ENCODE data around the gene C1QTNF9.
"Not testable (repeated sequence)": the region's sequence is repeated elsewhere in the genome, so short reads cannot be mapped to it uniquely, and the experiment has no call there.

C1QTNF9 gene

DNA sequence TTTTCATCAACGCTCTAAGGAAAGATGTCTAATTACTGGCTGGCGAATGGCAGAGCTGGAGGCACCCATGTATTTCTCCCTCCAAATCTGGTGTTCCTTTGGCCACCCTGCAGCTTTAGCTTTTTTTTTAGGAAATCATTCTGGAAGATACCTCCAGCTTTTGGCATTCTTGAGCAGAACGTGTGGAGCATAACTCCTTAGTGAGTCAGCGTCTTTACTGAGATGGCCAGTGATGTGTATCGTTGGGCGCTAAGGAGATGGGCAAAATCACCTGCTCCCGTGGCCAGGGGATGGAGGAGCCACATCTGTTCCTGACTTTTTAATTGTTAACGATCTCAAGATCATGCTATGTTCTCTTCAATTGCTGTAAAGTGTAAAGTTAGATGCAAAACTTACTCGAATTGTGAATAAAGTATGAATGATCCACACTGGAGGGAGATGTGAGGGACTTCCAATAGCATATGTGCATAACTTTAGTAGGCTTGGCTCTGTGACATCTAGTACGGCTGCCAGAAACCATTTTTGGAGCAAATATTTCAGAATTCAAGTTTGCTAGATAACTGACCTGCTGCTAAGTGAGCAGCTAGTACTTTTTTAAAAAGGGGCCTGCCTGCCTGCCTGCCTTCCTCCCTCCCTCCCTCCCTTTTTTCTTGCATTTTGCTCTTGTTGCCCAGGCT, 24.4 kb upstream of the C1QTNF9 start:
- DNase-seq: no peak

GRCh38 chr13:24286624-24287023, 22.8 kb upstream of the C1QTNF9 start:
- DNase-seq: no peak

DNA sequence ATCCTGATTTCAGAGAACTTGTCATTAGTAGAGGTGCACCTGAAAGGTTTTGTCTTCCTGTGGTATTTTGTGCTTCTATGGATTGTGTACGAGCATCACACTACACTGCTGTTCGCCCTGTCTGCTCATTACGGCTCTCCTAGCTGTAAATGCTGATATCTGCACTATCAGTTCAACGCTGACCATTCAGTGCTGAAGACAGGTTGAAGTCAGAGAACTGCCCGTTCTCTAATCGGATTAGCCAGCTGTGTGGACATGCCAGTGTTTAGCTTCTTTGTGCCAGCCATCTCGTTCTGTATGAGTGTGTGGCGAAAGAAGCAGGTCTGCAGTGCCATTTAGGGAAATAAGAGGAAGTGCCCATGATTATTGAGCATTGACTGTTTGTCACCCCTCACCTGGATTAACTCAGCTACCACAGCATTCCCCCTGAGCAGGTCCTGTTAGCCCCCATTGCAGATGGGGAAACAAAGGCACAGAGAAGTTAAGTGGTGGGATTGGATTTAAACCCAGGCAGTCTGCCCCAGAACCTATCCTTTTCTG, 21.6 kb upstream of the C1QTNF9 start:
- no peak for DNase-seq

GRCh38 chr13:24288870-24289269, 20.5 kb upstream of the C1QTNF9 start:
- DNase-seq: no peak

DNA sequence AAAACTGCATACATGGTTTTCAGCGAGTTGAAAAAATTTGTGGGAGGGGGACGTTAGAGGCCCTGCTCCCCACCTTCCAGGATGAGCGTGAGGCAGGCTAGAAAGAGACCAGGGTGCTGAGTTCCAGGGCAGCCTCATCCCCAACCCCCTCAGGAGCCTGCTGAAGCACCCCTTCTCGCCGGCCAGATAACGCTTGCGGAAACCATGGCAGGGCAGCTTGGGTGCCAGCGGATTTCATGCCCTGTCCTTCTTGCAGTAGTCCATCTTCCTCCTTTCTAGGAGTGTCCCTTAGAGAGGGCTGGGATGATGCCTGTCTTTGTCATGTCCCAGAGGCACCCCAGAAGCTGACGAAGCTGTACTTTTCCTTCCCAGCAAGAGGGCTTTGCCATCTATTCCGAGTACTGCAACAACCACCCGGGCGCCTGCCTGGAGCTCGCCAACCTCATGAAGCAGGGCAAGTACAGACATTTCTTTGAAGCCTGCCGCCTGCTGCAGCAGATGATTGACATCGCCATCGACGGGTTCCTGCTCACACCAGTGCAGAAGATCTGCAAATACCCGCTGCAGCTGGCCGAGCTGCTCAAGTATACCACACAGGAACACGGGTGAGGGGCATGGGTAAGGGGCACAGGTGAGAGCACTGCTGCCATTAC, 19.0 kb upstream of the C1QTNF9 start:
- no peak for DNase-seq

- no peak for DNase-seq
These were observed 16.9 kb upstream of the C1QTNF9 start for GRCh38 chr13:24292481-24292880.

DNA sequence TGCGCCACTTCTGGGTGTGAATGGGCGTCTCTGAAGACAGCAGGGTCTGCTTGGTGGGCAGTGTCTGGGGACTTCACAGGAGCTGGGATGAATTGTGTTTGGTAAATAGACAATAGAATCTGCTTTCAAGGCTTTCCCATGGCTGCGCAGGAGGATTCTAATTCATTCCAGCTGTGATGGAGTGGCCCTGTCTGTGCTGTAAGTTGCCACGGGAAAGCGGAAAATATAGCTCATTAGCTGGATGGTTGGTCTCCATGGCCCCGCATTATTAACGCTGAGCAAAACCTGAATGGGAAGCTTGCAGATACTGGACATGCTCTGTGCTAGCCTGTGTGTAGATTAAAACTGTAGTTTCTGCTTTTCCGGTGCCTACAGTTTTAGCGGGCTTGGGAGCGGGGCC, 15.6 kb upstream of the C1QTNF9 start:
- no peak for DNase-seq

DNA sequence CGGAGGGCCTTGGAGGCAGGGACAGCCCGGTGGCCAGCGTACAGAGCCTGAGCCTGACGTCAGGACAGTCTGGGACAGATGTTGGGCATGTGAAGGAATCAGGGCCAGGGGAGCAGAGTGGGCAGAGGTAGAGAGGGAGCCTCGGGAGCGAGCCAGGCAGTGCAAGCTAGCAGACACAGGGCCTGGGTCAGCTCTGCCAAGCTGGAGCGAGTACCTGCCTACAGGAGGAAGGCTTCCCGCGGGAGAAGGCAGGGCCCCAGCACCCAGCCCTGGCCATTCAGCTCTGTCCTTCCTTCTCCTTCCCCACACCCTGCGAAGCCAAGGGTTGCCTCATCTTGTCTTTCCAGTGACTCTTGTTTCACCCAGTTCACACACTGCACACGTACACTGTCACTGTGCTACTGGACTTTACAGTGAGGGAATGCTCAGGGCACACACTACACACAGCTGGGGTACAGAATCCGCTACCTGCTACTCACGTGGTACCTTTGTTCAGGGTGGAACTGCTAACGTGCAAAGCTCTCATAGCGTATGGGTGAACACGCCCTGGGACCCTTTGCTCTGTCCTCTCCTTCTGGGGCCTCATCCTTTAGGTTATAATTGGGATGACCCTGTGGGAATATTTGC, 9.8 kb upstream of the C1QTNF9 start:
- no peak for DNase-seq

- DNase-seq: no peak
These were observed 7.9 kb upstream of the C1QTNF9 start for GRCh38 chr13:24301434-24301833.

DNA sequence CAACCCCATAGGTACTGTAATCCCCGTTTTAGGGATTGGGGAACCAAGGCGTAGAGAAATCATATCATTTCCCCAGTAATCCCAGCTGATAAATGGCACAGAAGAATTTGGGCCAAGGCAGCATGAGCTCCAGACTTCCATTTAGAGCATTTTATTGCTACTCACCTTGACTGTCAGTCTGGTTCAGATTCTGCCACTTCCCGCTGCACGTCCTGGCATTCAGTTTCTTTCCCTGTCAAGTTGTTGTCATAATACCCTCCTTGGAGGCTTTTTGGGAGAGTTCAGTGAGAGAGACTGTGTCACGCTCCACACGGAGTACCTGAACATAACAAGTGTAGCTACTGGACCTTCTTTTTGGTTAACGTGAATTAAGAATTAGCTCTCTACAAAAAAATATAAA, 7.5 kb upstream of the C1QTNF9 start:
- no peak for DNase-seq

DNA sequence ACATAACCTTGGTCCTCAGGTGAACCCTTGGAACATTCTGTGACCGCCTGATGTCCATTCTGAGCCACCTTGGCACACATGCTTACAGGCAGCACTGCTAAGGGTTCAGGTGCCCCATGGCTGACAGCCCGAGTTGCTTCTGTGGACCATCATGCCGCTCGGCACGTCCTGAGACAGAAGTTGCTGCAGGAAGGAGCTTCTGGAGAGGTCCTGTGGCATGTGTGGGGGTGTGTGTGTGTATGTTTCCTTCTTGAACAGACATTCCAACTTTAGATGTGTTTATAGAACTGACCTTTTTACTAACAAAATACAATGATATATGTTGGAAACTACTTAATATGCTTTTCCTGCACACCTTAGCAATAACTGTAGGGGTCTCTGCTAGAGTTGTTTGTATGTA, 4.8 kb upstream of the C1QTNF9 start:
- DNase-seq: no peak

GRCh38 chr13:24306632-24307031, 2.7 kb upstream of the C1QTNF9 start:
- no peak for DNase-seq

- no peak for DNase-seq
These were observed 1.9 kb upstream of the C1QTNF9 start for GRCh38 chr13:24307211-24308067.

DNA sequence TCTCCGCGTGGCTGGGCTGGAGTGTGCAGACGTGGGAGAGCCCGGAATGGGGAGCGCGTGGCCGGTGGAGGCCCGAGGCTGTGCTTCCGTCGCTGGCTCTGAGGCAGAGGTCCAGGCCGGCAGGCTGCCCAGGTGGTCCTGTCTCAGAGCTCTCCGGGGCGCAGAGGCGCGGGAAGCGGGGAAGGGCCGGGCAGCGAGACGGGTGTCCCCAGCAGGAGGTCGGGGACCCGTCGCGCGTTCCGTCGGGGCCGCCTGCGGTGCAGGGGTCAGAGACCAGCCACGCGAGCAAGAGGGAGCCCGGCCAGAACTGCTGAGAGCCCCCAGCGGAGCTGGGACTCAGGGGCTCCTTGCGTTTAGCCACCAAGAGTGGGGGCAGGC, 1.3 kb upstream of the C1QTNF9 start:
- no peak for DNase-seq

DNA sequence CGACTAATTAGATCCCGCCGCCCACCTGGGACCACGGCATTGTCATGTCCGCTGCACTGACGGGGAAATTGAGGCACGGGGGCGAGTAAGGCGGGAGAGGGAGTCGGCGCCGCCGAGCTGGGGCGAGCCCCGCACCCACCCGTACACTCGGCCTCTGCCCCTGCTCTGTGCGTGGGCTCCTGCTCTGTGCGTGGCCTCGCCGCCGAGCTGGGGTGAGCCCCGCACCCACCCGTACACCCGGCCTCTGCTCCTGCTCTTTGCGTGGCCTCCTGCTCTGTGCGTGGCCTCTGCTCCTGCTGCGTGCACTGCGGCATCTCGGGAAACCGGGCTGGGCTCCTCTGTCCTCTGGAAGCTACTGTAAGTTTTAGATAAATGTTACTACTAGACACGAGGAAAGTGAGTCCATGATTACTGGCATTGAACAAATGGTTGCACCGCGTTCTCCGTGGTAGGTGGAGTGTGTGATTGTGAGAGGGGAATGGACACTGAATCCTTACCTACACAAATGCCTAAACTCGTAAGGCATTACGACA, 826 bp upstream of the C1QTNF9 start:
- DNase-seq: no peak

GRCh38 chr13:24313439-24313838, 4.1 kb downstream of the C1QTNF9 start:
- no peak for DNase-seq

DNA sequence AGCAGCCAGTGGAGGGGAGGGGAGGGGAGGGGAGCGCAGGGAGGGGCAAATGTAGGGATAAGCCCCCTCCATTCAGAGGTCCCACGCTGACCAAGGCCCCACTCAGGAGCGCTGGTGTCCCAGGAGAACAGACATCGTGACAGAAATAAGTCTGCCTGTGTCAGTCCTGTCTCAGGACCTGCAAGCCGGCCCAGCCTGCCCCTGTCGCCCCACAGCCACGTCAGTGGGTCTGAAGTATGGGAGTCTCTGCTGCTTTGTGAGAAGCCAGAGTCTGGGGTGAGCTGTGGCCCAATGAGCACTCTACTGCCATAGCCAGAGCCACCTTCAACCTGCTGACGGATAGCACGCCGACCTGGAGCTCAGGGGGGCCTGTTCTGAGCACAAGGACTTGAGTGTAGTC, 8.5 kb downstream of the C1QTNF9 start:
- DNase-seq: not testable (repeated sequence)

GRCh38 chr13:24318878-24319277, 9.5 kb downstream of the C1QTNF9 start:
- DNase-seq: not testable (repeated sequence)

GRCh38 chr13:24319641-24320040, 10.3 kb downstream of the C1QTNF9 start:
- not testable (repeated sequence) for DNase-seq

- DNase-seq: not testable (repeated sequence)
These were observed 12.0 kb downstream of the C1QTNF9 start for GRCh38 chr13:24321416-24321815.

DNA sequence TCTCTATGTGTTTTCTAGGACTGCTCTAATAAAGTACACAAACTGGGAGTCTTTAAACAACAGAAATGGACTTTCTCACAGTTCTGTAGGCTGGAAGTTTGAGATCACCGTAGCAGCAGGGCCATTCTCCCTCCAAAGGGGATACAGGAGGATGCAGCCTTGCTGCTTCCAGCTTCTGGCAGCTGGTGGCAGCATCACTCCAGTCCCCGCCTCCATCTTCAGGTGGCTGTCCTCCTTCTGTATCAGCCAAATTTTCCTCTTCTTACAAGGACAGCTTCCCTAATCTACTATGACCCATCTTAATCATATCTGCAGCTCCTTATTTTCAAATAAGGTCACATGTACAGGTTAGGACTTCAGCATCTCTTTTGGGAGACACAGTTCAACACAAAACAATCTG, 13.1 kb downstream of the C1QTNF9 start:
- DNase-seq: not testable (repeated sequence)

GRCh38 chr13:24323036-24323738, 13.8 kb downstream of the C1QTNF9 start:
- no peak for DNase-seq

Data from stimulated activated CD4-positive, alpha-beta T cell treated with anti-CD3 and anti-CD28 coated beads, Interleukin-4, amount 100 ng/mL, for 24 hours (primary cell).